K562 (cell line): ENCODE results near the gene TOR1AIP2. TPM values are rescaled to one million over a fixed set of nuclear protein-coding genes. Genes with fewer than 3 reads are reported as not detected.

Experiments
- ATF3 ChIP-seq, 2 experiments: fragments of 450-650 bp in 1 of 2; sonication (generic) in 1 of 2; formaldehyde crosslinking in 1 of 2; IDR thresholded peaks in 1 of 2; conservative IDR thresholded peaks in 1 of 2; 2 replicates each; pipeline versions ENCODE4 v1.6.1 to v1.8.1; 2016 to 2023; ENCODE audit warnings: mild to moderate bottlenecking in 2 of 2, moderate library complexity in 2 of 2, inconsistent platforms in 1 of 2, missing genetic modification reagents in 1 of 2
- ATF7 ChIP-seq: fragments of 450-650 bp; IDR thresholded peaks from 2 replicates; pipeline ENCODE4 v1.7.1; 2014; ENCODE audit warnings: mild to moderate bottlenecking, moderate library complexity
- CTBP1 ChIP-seq: fragments of 450-650 bp; IDR thresholded peaks from 2 replicates; pipeline ENCODE4 v1.6.1; 2016; ENCODE audit warnings: borderline replicate concordance
- MTA3 ChIP-seq: fragments of 450-650 bp; formaldehyde crosslinking; IDR thresholded peaks from 2 replicates; pipeline ENCODE4 v1.6.1; 2017; ENCODE audit warnings: mild to moderate bottlenecking, borderline replicate concordance
- PRPF4 ChIP-seq: fragments of 200-400 bp; formaldehyde crosslinking; IDR thresholded peaks from one replicate; pipeline ENCODE4 v1.6.1; 2017; ENCODE audit warnings: low read length, low read depth, mild to moderate bottlenecking; ENCODE audit not compliant: insufficient read depth, poor library complexity, severe bottlenecking
- TFAP4 ChIP-seq: sonication (generic); formaldehyde crosslinking; IDR thresholded peaks from 2 replicates; pipeline ENCODE4 v1.8.0; 2022; ENCODE audit warnings: missing genetic modification reagents, mild to moderate bottlenecking, moderate library complexity, borderline replicate concordance
- THRB ChIP-seq: fragments of 450-650 bp; formaldehyde crosslinking; conservative IDR thresholded peaks from 2 replicates; pipeline ENCODE4 v1.4.0; 2022; ENCODE audit warnings: mild to moderate bottlenecking, missing genetic modification characterization
- VEZF1 ChIP-seq: fragments of 200-800 bp; sonication (Bioruptor generic); IDR thresholded peaks from 2 replicates; pipeline ENCODE4 v1.6.1; 2017; ENCODE audit warnings: missing genetic modification characterization, missing compliant biosample characterization
- ZBTB11 ChIP-seq, 3 experiments: fragments of 200-800 bp in 1 of 3; fragments of 250-450 bp in 1 of 3; fragments of 450-650 bp in 1 of 3; sonication (Bioruptor Pico) in 1 of 3; sonication (Bioruptor generic) in 1 of 3; formaldehyde crosslinking in 1 of 3; IDR thresholded peaks; 2 replicates each; pipeline versions ENCODE4 v1.6.1 to v1.8.0; 2016 to 2022; ENCODE audit warnings: mild to moderate bottlenecking in 2 of 3, missing genetic modification characterization in 2 of 3, missing compliant biosample characterization in 1 of 3, moderate library complexity in 1 of 3
- polyA plus RNA-seq, 8 experiments: library from polyadenylated mRNA; depleted of rRNA in 4 of 8; stranded (reverse) in 5 of 8; unstranded in 3 of 8; fragments of >200 nt; fragmentation: Nextera tagmentation in 2 of 8; fragmentation: Illumina TruSeq in 1 of 8; extraction: Ambion mirVana in 2 of 8; extraction: Trizol in 1 of 8; gene quantifications; 2 replicates each; pipeline versions ENCODE4 v1.2.1 to v1.2.3, GENCODE V29; 2011 to 2014; ENCODE audit warnings: inconsistent platforms in 1 of 8, missing spikeins in 1 of 8
- total RNA-seq, 7 experiments: library from RNA; depleted of rRNA in 6 of 7; stranded (reverse); fragments of >200 nt in 6 of 7; fragmentation: Illumina TruSeq in 2 of 7; extraction: Trizol in 2 of 7; gene quantifications; 2 replicates each; pipeline versions ENCODE4 v1.2.1 to v1.2.3, GENCODE V29; 2011 to 2021; ENCODE audit warnings: low replicate concordance in 1 of 7

Gene TOR1AIP2
- total and polyA plus RNA-seq, 9 of the 15 experiments (the other 6 are each of a cell fraction or from before 2014, with no cell fraction given): 16.7 to 122 (median 41.4) TPM

GRCh38 chr1:179824265-179824664 is 53.3 kb downstream of the TOR1AIP2 start (continued):
- 0 out of 2 replicates have a peak, but pooled peaks have one; percentile 20 for TF ChIP-seq ATF7
- peak; percentile 93 for TF ChIP-seq TFAP4
- no peak for TF ChIP-seq PRPF4
- TF ChIP-seq ZBTB11 (CRISPR knock-in tag; IDR thresholded peaks at IDR 0.05): 0 out of 6 replicates have a peak, but pooled peaks of 1 of the 3 experiments have one; percentile 35
- peak; percentile 61; the same call in 1 of the 2 replicates for TF ChIP-seq ATF3 (IDR thresholded peaks at IDR 0.05)
- TF ChIP-seq ATF3 (CRISPR knock-in tag; conservative IDR thresholded peaks at IDR 0.05): no peak
- TF ChIP-seq VEZF1 (CRISPR knock-in tag): peak; percentile 84
- TF ChIP-seq MTA3: peak; percentile 19; the same call in 1 of the 2 replicates
- TF ChIP-seq THRB (CRISPR knock-in tag): 0 out of 2 replicates have a peak, but pooled peaks have one; percentile 13
- TF ChIP-seq CTBP1: peak; percentile 75
